Left lobe of liver (tissue), 2 donors: Measurements from ENCODE around the gene PRPSAP1. TPM values are rescaled to one million over a fixed set of nuclear protein-coding genes. Genes with fewer than 3 reads are reported as not detected.
A peak's percentile ranks its signal among the peaks of the same experiment; 100 is the strongest.

Experiments used
- ATAC-seq: fragments of 200-7000 bp; cut with Tn5 transposase; one replicate; pipeline ENCODE4 v1.9.1; 2020; ENCODE audit warnings: mild to moderate bottlenecking, moderate library complexity
- DNase-seq: peaks from one replicate; pipeline ENCODE4 v3.0.0-alpha.2; 2020; ENCODE audit warnings: low spot score
- total RNA-seq: library from RNA; stranded (reverse); gene quantifications from one replicate; pipeline ENCODE4 v1.2.1, GENCODE V29; 2021
- donor health status: DM: no; HTN: no; CAD: no; lungs with moderate emphysema.
- donor health status: DM: no; HTN: yes; CAD: no.

Gene PRPSAP1
- total RNA-seq, 1 donor from 2014 or later, result 55.0 TPM

DNA sequence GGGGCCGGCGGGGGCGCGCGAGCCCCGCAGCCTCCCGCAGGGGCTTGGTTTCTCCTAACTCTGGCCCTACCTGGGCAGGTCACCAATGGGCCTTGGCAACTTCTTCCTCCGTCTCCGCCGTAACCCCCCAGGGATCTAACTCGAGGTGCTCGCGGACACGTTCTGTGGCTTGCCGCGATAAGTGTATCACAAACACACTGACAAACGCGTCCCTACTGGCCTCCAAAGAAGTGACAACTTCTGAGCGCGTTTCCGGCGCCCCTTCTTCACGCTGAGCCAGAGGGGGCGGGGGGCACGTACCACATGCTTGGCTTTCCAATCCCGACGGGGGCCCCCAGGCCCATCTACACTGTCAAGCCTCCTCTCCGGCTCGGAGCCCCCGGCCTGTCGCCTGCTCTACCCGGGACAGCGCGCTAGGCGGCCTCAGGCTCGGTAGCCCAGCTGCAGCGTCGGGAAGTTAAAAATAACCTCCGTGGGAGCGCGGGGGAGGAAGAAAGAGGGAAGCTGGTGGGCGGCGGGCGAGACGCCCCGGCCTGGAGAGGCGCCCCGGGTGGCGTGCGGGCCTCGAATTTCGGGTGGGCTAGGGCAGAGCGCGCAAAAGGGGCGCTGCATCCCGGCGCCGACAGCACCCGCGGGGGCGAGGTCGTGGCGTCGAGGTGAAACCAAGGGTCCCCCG lies 30.0 kb upstream of the PRPSAP1 start:
- DNase-seq, result no peak
- peak; percentile 36 for ATAC-seq

DNA sequence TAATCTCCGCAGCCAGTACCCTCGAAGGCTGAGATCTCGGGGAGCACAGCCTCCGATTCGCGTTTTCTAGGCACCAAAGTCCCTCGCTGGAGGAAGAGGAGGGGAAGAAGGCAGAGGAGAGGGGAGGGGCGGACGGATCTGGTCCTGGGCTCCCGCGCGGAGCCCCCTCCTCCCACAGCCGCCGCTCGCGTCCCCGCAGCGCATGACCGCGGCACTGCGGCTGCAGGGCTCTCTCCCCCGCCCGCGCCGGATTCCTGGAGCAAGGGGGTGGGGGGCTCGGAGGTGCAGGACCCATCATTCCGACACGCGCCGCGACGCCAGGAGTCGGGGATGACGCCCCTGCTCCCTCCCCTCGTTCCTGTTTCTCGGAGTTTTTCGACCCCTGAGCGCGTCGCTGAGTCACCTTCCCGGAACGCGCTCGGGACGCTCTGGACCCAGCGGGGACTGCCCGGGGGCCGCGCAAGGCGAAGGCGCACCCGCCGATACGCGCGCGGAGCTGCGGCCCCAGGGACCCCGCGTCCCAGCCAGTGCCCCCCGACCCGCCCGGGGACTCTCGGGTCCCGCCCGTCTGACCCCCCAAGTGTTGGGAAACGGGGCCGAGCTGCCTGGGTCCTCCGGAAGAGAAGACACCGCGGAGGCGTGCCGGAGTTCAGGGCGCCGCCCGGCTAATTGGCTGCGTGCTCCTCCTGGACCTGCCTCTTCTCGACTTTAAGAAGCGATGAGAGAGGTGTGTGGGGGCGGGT lies 29.3 kb upstream of the PRPSAP1 start:
- ATAC-seq (no peak), DNase-seq (no peak)

- DNase-seq (no peak), ATAC-seq (no peak)
These were observed 28.7 kb upstream of the PRPSAP1 start for GRCh38 chr17:76382351-76382802.

- ATAC-seq (no peak), DNase-seq (no peak)
These were observed 28.1 kb upstream of the PRPSAP1 start for GRCh38 chr17:76381633-76382350.

GRCh38 chr17:76379646-76380376 lies 26.1 kb upstream of the PRPSAP1 start:
- ATAC-seq (no peak), DNase-seq (no peak)

DNA sequence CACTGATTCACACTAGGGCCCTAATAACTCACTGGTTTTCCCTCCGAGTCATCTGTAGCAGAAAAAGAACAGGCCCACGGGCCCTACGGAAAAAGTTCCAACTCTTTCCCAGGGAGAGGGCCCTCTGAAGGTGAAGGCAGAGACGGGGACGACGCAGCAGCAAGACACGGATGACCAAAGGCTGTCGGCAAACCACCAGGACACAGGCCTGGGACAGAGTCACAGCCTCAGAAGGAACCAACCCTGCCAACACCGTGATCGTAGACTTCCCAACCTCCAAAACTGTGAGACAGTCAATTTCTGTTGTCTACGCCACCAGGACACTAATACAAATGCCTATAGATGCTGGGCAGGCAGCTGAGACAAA lies 25.5 kb upstream of the PRPSAP1 start:
- ATAC-seq, result no peak
- no peak for DNase-seq

DNA sequence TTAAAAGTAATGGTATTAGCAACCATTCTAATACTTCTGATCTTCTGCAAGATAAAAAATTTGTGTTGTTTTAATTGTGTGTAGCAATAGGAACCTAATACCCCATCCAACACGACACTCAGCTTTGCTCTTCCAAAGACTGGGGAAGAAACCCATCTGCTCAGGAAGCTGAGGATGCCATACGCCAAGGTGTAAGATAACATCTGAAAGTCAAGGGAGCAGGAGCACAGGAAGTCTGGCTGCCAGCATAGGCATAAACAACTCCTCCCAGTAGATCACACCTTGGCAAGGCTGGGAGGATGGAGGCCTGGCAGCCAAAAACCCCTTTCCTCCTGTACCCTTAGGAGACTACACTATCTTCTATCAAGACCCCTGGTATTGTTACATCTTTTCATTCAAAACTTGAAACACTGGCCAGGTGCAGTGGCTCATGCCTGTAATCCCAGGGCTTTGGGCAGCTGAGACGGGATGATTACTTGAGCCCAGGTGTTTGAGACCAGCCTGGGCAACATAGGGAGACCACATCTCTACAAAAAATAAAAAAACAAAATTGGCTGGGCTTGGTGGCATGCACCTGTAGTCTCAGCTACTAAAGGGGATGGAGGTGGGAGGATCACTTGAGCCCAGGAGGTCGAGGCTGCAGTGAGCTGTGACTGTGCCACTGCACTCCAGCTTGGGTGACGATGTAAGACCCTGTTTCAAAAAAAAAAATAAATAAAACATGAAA lies 25.0 kb upstream of the PRPSAP1 start:
- ATAC-seq (no peak), DNase-seq (no peak)

- ATAC-seq (no peak), DNase-seq (no peak)
These were observed 22.8 kb upstream of the PRPSAP1 start for GRCh38 chr17:76376318-76377133.

DNA sequence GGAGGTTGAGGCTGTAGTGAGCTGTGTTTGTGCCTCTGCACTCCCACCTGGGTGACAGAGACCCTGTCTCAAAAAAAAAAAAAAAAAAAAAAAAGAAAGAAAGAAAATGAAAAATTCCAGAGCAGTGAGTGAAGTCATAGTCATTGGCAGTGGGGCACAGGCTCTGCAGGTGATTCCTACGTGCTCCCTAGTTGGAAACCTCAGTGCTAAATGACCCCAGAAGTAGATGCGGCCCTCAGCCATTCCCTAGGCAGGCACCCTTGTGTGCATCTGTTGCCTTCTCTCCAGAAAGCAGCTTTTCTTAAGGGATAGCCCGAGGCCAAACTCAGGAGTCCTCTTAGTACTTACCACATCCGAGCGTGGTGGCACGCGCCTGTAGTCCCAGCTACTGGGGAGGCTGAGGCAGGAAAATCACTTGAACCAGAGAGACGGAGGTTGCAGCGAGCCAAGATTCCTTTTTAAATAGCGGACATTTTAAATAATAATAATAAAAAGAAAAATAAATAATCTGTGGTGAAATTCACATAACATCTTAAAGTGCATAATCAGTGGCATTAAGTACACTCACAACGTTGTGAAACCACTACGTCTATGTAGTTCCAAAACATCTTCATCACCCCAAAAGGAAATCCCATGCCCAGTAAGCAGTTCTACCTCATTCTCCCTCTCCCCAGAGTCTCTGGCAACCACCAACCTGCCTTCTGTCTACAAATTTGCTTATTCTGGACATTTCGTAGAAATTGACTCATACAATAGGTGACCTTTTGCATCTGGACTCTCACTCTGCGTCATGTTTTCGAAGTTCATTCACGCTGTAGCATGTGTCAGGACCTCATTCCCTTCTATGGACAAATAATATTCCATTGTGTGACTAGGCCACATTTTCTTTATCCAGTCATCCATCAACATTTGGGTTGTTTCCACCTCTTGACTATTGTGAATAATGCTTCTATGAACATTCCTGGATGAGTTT lies 18.2 kb upstream of the PRPSAP1 start:
- ATAC-seq, result no peak
- DNase-seq, result no peak

- DNase-seq, result peak; percentile 63
- peak; percentile 91 for ATAC-seq
These were observed 16.7 kb upstream of the PRPSAP1 start for GRCh38 chr17:76370261-76370993.

DNA sequence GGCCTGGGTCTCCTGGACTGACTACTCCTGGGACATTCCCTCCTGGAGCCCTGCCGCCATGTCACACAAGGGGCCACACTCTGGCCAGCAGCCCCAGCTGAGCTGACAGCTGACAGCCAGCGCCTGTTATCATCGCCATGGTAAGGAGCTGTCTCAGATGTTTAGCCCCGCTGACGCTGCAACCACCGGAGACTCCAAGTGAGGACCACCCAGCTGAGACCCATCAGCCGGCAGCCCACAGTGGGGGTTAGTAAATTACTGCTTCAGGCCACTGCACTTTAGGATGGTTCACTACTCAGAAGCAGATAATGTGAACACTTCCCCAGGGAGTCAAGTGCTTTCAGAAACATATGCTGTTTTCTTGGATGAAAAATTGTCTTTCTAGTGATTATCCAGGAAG lies 16.1 kb upstream of the PRPSAP1 start:
- ATAC-seq (no peak), DNase-seq (no peak)

- no peak for DNase-seq
These were observed 15.7 kb upstream of the PRPSAP1 start for GRCh38 chr17:76369379-76369778.

GRCh38 chr17:76368545-76368944 lies 14.8 kb upstream of the PRPSAP1 start:
- ATAC-seq (no peak), DNase-seq (no peak)

More at GRCh38 chr17:76369379-76369778, 15.7 kb upstream of the PRPSAP1 start:
- no peak for ATAC-seq

DNA sequence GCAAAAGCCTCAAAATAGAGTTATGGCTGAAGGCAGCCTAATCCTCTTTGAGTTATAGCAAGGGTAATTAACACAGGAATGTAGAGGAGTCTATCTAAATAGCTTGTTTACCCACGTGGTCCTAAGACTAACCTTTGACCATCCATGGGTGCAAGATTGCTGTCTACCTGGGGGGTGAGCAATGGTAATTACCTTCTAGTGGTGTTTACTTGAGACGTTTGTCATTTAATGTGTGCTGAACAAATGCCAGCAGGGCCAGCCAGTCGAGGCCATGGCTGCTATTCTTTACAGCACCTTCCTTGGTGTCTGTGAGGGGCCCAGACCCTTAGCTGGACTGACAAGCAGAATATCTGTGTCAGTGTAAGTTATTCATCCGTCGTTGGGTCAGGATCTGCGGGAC lies 13.9 kb upstream of the PRPSAP1 start:
- no peak for ATAC-seq
- DNase-seq, result no peak

DNA sequence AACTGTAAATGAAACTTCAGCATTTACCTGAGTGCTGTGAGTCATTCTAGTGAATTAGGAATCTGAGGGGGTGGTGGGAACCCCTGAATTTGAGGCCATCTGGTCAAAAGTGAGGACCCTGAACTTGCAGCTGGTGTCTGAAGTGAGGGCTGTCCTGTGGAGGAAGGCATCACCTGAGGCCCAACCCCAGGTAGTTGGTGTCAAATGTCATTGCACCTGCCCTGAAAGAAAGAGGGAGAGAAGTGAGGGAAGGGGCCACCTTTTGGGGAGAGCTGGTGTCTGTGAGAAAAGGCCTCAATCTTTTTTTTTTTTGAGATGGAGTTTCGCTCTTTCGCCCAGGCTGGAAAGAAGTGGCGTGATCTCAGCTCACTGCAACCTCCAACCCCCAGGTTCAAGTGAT lies 12.5 kb upstream of the PRPSAP1 start:
- ATAC-seq, result no peak
- no peak for DNase-seq

DNA sequence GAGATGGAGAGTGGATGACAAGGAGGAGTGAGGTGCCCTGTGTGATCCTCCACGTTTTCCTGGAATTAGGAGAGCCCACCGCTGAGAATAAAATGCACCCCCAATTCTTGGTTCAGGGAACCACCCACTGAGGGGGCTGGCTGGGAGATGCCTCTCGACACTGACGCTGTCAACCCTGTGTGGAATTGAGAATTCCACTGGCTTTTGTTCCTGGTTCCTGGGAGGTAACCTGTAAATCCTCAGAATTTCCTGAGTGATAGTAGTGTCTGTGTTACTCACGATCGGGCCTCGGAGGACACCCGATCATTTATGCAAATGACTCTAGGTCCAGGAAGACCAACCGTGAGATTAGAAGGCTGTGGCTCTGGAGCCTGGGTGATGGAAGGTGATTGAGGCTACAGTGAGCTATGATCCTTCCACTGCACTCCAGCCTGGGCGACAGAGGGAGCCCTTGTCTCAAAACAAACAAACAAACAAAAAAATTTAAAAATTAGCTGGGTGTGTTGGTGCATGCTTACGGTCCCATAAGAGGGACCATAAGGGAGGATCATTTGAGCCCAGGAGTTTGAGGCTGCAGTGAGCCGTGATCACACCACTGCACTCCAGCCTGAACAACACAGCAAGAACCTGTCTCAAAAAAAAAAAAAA lies 11.7 kb upstream of the PRPSAP1 start:
- DNase-seq, result no peak
- peak; percentile 66 for ATAC-seq

DNA sequence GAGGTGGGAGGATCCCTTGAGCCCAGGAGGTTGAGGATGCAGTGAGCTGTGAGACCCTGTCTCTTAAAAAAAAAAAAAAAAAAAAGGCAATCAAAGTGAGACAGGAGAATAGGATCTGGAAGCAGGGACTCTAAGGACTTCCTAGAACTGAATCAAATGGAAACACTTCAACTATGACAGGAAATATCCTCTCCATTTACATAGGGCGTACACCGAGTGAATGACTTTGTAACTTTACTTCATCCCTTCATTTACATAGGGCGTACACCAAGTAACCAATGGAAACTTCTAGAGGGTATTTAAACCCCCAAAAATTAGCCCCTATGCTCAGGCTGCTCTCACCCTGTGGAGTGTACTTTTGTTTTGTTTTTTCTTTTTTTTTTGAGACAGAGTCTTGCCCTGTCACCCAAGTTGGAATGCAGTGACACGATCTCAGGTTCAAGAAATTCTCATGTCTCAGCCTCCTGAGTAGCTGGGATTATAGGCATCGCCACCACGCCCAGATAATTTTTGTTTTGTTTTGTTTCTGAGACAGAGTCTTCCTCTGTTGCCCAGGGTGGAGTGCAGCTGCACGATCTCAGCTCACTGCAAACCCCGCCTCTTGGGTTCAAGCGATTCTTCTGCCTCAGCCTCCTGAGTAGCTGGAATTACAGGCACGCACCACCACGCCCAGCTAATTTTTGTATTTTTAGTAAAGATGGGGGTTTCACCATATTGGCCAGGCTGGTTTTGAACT lies 9.6 kb upstream of the PRPSAP1 start:
- ATAC-seq (no peak), DNase-seq (no peak)
